Uterus (tissue), 4 donors: ENCODE data around the gene LIME1. TPM values are rescaled to one million over a fixed set of nuclear protein-coding genes. Genes with fewer than 3 reads are reported as not detected.

ENCODE experiments used
- DNase-seq, 2 donors: peaks; one replicate each; pipeline ENCODE4 v3.0.0-alpha.2; 2019 to 2020
- H3K27ac ChIP-seq, 2 donors: fragments of 200-600 bp; sonication (generic); 1 replicate in 1 of 2; 2 replicates in 1 of 2; pipeline ENCODE4 v1.5.1; 2016 to 2018
- H3K27me3 ChIP-seq, 2 donors: fragments of 200-600 bp; sonication (generic); one replicate each; pipeline ENCODE4 v1.5.1; 2018 to 2019; ENCODE audit warnings: control low read depth in 1 of 2
- H3K36me3 ChIP-seq, 2 donors: fragments of 200-600 bp; sonication (generic); one replicate each; pipeline ENCODE4 v1.5.1; 2019; ENCODE audit warnings: control low read depth in 1 of 2
- H3K4me1 ChIP-seq, 2 donors: fragments of 200-600 bp; sonication (generic); one replicate each; pipeline ENCODE4 v1.5.1; 2018 to 2019; ENCODE audit warnings: control low read depth in 1 of 2
- H3K4me3 ChIP-seq, 2 donors: fragments of 200-600 bp; sonication (generic); 1 replicate in 1 of 2; 2 replicates in 1 of 2; pipeline ENCODE4 v1.5.1; 2018 to 2019; ENCODE audit warnings: mild to moderate bottlenecking in 1 of 2
- H3K9me3 ChIP-seq, 2 donors: fragments of 200-600 bp; sonication (generic); one replicate each; pipeline ENCODE4 v1.5.1; 2019; ENCODE audit warnings: control low read depth in 1 of 2
- POLR2A ChIP-seq, 2 donors: fragments of 450-650 bp; IDR thresholded peaks; one replicate each; pipeline ENCODE4 v1.6.1; 2016; ENCODE audit warnings: antibody characterized with exemption in 2 of 2, mild to moderate bottlenecking in 1 of 2, moderate library complexity in 1 of 2
- intact Hi-C: fragments of 100-400 bp; cut with DNase I; formaldehyde crosslinking; loops from one replicate; pipeline ENCODE4 v1.15.1; 2023; ENCODE audit warnings: low total_unique reads
- total RNA-seq, 4 donors: library from RNA; depleted of rRNA in 3 of 4; stranded (reverse); fragments of >200 nt in 3 of 4; gene quantifications; one replicate each; pipeline versions ENCODE4 v1.1.0 to v1.2.4, GENCODE V29; 2014 to 2023
- TF ChIP-seq, protein P1 (sequence below), 4 experiments: fragments of 200-600 bp in 2 of 4; fragments of 450-650 bp in 2 of 4; sonication (generic) in 2 of 4; IDR thresholded peaks; one replicate each; pipeline ENCODE4 v1.5.1; 2016 to 2019; ENCODE audit warnings: antibody characterized with exemption in 4 of 4, mild to moderate bottlenecking in 2 of 4, moderate library complexity in 1 of 4
- donor health status: DM: yes; HTN: yes; CAD: no.

The LIME1 gene
- total RNA-seq, 4 donors from 2014 or later: 2.6 to 10.5 (median 8.4) TPM

- Histone ChIP-seq H3K27ac (no peak overlapping the region), H3K4me1 (peaks cover 0 to 7% of the 10 kb centered on the region in 2 donors), H3K9me3 (no peaks in the 10 kb centered on the region), H3K4me3 (no peak overlapping the region), H3K36me3 (no peaks in the 10 kb centered on the region), H3K27me3 (no peaks in the 10 kb centered on the region)
- DNase-seq: peak in 1 of 2 donors; percentile 16
- TF ChIP-seq, protein P1, sequence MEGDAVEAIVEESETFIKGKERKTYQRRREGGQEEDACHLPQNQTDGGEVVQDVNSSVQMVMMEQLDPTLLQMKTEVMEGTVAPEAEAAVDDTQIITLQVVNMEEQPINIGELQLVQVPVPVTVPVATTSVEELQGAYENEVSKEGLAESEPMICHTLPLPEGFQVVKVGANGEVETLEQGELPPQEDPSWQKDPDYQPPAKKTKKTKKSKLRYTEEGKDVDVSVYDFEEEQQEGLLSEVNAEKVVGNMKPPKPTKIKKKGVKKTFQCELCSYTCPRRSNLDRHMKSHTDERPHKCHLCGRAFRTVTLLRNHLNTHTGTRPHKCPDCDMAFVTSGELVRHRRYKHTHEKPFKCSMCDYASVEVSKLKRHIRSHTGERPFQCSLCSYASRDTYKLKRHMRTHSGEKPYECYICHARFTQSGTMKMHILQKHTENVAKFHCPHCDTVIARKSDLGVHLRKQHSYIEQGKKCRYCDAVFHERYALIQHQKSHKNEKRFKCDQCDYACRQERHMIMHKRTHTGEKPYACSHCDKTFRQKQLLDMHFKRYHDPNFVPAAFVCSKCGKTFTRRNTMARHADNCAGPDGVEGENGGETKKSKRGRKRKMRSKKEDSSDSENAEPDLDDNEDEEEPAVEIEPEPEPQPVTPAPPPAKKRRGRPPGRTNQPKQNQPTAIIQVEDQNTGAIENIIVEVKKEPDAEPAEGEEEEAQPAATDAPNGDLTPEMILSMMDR (IDR thresholded peaks at IDR 0.05): no peak
- TF ChIP-seq POLR2A (IDR thresholded peaks at IDR 0.05): no peak
- intact Hi-C loops: no loop called here
Observed at GRCh38 chr20:63701329-63702035, 35.0 kb upstream of the LIME1 start.

DNA sequence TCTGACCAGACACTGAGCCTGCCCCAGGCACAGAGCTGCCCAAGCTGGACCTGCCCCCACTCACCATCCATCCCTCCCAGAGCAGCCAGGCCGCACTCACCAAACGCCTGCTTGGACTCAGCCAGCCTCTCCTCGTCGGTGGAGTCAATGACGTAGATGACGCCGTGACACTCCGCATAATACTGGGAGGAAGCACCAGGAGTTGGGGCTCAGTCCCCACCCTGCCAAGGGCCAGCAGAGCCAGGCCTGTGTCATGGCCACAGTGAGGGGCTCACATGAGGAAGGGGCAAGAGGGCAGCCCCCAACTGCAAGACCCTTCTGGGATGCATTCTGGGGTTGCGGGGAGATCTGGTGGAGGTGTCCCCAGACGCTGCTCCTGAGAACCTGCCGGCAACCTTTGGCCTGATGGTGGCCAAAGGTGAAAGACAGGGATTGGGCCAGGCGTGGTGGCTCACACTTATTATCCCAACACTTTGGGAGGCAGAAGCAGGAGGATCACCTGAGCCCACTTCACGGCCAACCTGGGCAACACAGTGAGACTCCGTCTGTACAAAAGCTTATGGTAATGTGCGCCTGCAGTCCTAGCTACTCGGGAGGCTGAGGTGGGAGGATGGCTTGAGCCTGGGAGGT is 34.3 kb upstream of the LIME1 start:
- TF ChIP-seq POLR2A (IDR thresholded peaks at IDR 0.05): no peak
- TF ChIP-seq, protein P1 (IDR thresholded peaks at IDR 0.05): no peak
- intact Hi-C loops: no loop called here
- Histone ChIP-seq H3K27ac (no peak overlapping the region), H3K9me3 (no peaks in the 10 kb centered on the region), H3K4me1 (no peaks in the 10 kb centered on the region), H3K27me3 (no peaks in the 10 kb centered on the region), H3K4me3 (no peak overlapping the region), H3K36me3 (no peaks in the 10 kb centered on the region)
- DNase-seq: no peak

DNA sequence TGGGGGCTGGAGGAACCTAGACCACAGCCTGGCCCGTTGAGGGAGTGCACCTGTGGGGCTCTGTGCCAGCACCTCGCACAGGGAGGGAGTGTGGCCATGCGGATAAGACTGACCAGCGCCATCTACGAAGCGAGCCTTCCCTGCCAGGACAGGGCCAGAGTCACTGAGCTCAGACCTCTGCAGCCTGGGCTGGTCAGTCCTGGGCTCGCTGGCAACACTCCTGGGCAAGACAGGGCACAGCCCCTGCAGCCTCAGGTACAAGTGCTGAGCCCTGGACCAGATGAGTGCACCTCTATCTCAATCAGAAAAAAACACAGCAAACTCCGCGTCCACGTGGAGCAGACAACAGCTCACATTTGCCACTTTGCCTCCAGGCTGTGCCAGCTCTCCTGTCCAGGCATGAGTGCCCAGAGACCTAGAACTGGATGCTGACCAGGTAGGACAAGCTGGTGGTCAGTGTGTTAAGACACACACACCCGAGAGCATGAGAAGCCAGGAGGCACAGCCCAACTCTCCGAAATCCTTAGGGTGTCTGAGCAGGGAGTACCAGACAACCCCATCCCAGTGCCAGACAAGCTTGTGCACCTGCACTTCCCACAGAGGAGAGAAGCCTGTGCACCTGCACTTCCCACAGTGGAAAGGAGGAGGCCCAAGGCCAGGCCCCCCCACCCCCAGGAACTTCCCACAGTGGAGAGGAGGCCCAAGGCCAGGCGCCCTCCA is 33.6 kb upstream of the LIME1 start:
- no peaks in the 10 kb centered on the region for H3K27me3 ChIP-seq
- H3K36me3 ChIP-seq: no peaks in the 10 kb centered on the region
- intact Hi-C loops: no loop called here
- peak in 1 of 2 donors; percentile 16 for DNase-seq
- no peaks in the 10 kb centered on the region for H3K4me1 ChIP-seq
- H3K27ac ChIP-seq: no peak overlapping the region
- no peak overlapping the region for H3K4me3 ChIP-seq
- no peak for TF ChIP-seq POLR2A (IDR thresholded peaks at IDR 0.05)
- TF ChIP-seq, protein P1 (IDR thresholded peaks at IDR 0.05): no peak
- no peaks in the 10 kb centered on the region for H3K9me3 ChIP-seq

DNA sequence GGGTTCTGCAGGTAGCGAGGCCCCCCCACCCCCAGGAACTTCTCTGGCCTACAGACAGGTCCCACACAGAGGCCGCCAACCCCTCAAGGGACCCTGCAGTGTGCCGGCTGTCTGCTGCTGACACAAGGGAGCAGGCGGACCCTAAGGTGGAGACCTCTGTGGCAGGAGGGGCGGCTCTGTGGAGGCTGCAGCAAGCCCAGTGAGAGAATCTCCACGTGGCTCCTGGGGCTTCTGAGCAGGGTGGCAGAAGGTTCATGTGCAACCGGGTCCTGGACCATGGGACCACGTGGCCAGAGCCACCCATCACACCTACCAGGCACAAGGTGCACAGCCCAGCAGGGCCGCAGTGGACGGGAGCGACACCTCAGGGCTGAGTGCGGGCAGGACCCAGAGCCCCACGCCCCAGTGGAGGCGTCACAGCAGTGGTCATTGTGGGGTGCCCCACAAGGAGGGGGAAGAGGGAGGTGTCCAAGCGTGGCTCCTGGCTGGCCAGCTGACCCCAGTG is 32.9 kb upstream of the LIME1 start:
- DNase-seq: no peak
- Histone ChIP-seq H3K36me3 (no peaks in the 10 kb centered on the region), H3K27ac (no peak overlapping the region), H3K27me3 (no peaks in the 10 kb centered on the region), H3K9me3 (no peaks in the 10 kb centered on the region), H3K4me1 (peaks cover 2 to 3% of the 10 kb centered on the region in 2 donors), H3K4me3 (no peak overlapping the region)
- intact Hi-C loops: no loop called here
- TF ChIP-seq POLR2A (IDR thresholded peaks at IDR 0.05): no peak
- TF ChIP-seq, protein P1 (IDR thresholded peaks at IDR 0.05): no peak
